Panc1 (cell line): ENCODE measurements around the gene NPTX1. TPM values are rescaled to one million over a fixed set of nuclear protein-coding genes. Genes with fewer than 3 reads are reported as not detected.

ENCODE experiments used
- ATAC-seq: fragments of 200-7000 bp; cut with Tn5 transposase; 2 replicates; pipeline ENCODE4 v1.9.1; 2020; ENCODE audit warnings: mild to moderate bottlenecking, moderate library complexity
- BruUV-seq: library from RNA; stranded (reverse); fragments of 400-500 nt; replicated peaks from 2 replicates; lab custom pipeline; 2021; lab: Mats Ljungman, UMichigan
- CTCF ChIA-PET: fragments of 300-600 bp; sonication (Branson Sonifier 250); formaldehyde crosslinking; loops from one replicate; lab custom pipeline; 2022; ENCODE audit warnings: antibody characterized with exemption; lab: Charles Lee
- POLR2A ChIA-PET: fragments of 300-600 bp; sonication (Branson Sonifier 250); formaldehyde crosslinking; loops from one replicate; lab custom pipeline; 2022; ENCODE audit warnings: antibody characterized with exemption; lab: Charles Lee
- DNase-seq: peaks from one replicate; pipeline ENCODE4 v3.0.0-alpha.2; 2010; ENCODE audit warnings: low read depth, low spot score
- H3K27ac ChIP-seq: 2 replicates; pipeline ENCODE4 v1.5.1; 2011; ENCODE audit warnings: mild to moderate bottlenecking, low read length, inconsistent platforms
- H3K27me3 ChIP-seq: fragments of 200-500 bp; sonication (Bioruptor generic); 2 replicates; pipeline ENCODE4 v1.6.0; 2014; ENCODE audit warnings: low read length, inconsistent platforms; ENCODE audit not compliant: control insufficient read depth, insufficient read depth
- H3K36me3 ChIP-seq: fragments of 200-500 bp; sonication (Bioruptor generic); 2 replicates; pipeline ENCODE4 v1.5.1; 2014; ENCODE audit warnings: inconsistent platforms, mild to moderate bottlenecking, low read length, moderate library complexity; ENCODE audit not compliant: control insufficient read depth, insufficient read depth
- H3K4me1 ChIP-seq: 2 replicates; pipeline ENCODE4 v1.5.1; 2011; ENCODE audit warnings: inconsistent platforms, mild to moderate bottlenecking, low read length, moderate library complexity; ENCODE audit not compliant: control insufficient read depth, insufficient read depth
- H3K4me3 ChIP-seq, 2 experiments: 2 replicates each; pipeline ENCODE4 v1.5.1; 2011 to 2012; ENCODE audit warnings: low read depth in 2 of 2, low read length in 2 of 2, mild to moderate bottlenecking in 2 of 2, inconsistent platforms in 1 of 2, moderate library complexity in 1 of 2
- H3K9me3 ChIP-seq: fragments of 200-500 bp; sonication (Bioruptor generic); 2 replicates; pipeline ENCODE4 v1.5.1; 2014; ENCODE audit warnings: low read depth, mild to moderate bottlenecking, inconsistent platforms, low read length, moderate library complexity; ENCODE audit not compliant: control insufficient read depth, insufficient read depth
- CTCF ChIP-seq: fragments of 450-650 bp; IDR thresholded peaks from 2 replicates; pipeline ENCODE4 v1.5.1; 2017; ENCODE audit warnings: mild to moderate bottlenecking
- POLR2AphosphoS5 ChIP-seq: IDR thresholded peaks from 2 replicates; pipeline ENCODE4 v1.6.1; 2012; ENCODE audit warnings: mild to moderate bottlenecking, low read depth, low read length, moderate library complexity
- SIN3A ChIP-seq: IDR thresholded peaks from 2 replicates; pipeline ENCODE4 v1.6.1; 2012; ENCODE audit warnings: low read depth, mild to moderate bottlenecking, low read length, moderate library complexity, borderline replicate concordance; ENCODE audit not compliant: insufficient read depth
- TCF7L2 ChIP-seq: IDR thresholded peaks from 2 replicates; pipeline ENCODE4 v1.6.1; 2011; ENCODE audit warnings: mild to moderate bottlenecking, low read depth, low read length, inconsistent platforms
- in situ Hi-C: cut with HindIII; loops from 2 replicates; pipeline ENCODE4 v1.10.0; 2016; ENCODE audit warnings: low sequenced_read_pairs, low pct_unique_long_range_greater_than_20kb
- intact Hi-C: fragments of 100-400 bp; cut with micrococcal nuclease; formaldehyde crosslinking; loops from one replicate; pipeline ENCODE4 v1.10.0; 2022; ENCODE audit not compliant: unreplicated experiment
- total RNA-seq: library from RNA; stranded (reverse); gene quantifications from one replicate; pipeline ENCODE4 v1.2.1, GENCODE V29; 2021; ENCODE audit not compliant: unreplicated experiment
- TF ChIP-seq, protein P1 (sequence below), 2 experiments: IDR thresholded peaks; 2 replicates each; pipeline ENCODE4 v1.6.1; 2011 to 2012; ENCODE audit warnings: low read depth in 2 of 2, control low read depth in 1 of 2, low read length in 1 of 2, mild to moderate bottlenecking in 1 of 2, moderate library complexity in 1 of 2; ENCODE audit not compliant: insufficient read depth in 1 of 2

The NPTX1 gene
- total RNA-seq, 1 experiment from 2014 or later = 1.1 TPM

- TF ChIP-seq SIN3A (no peak), CTCF (no peak), TCF7L2 (no peak), POLR2AphosphoS5 (no peak)
- TF ChIP-seq, protein P1, sequence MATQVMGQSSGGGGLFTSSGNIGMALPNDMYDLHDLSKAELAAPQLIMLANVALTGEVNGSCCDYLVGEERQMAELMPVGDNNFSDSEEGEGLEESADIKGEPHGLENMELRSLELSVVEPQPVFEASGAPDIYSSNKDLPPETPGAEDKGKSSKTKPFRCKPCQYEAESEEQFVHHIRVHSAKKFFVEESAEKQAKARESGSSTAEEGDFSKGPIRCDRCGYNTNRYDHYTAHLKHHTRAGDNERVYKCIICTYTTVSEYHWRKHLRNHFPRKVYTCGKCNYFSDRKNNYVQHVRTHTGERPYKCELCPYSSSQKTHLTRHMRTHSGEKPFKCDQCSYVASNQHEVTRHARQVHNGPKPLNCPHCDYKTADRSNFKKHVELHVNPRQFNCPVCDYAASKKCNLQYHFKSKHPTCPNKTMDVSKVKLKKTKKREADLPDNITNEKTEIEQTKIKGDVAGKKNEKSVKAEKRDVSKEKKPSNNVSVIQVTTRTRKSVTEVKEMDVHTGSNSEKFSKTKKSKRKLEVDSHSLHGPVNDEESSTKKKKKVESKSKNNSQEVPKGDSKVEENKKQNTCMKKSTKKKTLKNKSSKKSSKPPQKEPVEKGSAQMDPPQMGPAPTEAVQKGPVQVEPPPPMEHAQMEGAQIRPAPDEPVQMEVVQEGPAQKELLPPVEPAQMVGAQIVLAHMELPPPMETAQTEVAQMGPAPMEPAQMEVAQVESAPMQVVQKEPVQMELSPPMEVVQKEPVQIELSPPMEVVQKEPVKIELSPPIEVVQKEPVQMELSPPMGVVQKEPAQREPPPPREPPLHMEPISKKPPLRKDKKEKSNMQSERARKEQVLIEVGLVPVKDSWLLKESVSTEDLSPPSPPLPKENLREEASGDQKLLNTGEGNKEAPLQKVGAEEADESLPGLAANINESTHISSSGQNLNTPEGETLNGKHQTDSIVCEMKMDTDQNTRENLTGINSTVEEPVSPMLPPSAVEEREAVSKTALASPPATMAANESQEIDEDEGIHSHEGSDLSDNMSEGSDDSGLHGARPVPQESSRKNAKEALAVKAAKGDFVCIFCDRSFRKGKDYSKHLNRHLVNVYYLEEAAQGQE (IDR thresholded peaks at IDR 0.05; ENCODE audit: insufficient read depth in 1 of 2, low read depth in 2 of 2, low read length in 1 of 2) = no peak
- POLR2A ChIA-PET = no interaction called here
- intact Hi-C loops (no loop called here), in situ Hi-C loops (no loop called here)
- no TSS peak for BruUV-seq
- CTCF ChIA-PET = no interaction called here
- Histone ChIP-seq H3K4me3 (no peak overlapping the region), H3K4me1 (no peaks in the 10 kb centered on the region), H3K27me3 (peaks cover 4% of the 10 kb centered on the region; the same call in 1 of the 2 replicates), H3K27ac (no peak overlapping the region), H3K36me3 (no peaks in the 10 kb centered on the region), H3K9me3 (no peaks in the 10 kb centered on the region)
- no peak for DNase-seq
- no peak; the same call in 1 of the 2 replicates for ATAC-seq
These were observed 33.7 kb upstream of the NPTX1 start for GRCh38 chr17:80510132-80510531.

DNA sequence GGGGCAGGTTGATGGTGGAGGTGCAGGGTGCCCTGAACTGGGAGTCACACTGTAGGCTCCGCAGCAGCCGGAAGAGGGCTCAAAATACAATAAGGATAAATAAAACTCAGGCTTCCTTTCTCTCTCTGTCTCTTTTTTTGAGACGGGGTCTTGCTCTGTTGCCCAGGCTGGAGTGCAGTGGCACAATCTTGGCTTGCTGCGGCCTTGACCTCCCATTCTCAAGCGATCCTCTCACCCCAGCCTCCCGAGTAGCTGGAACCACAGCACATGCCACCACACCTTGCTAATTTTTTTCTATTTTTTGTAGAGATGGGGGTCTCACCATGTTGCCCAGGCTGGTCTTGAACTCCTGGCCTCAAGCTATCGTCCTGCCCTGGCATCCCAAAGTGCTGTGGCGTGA, 32.9 kb upstream of the NPTX1 start:
- in situ Hi-C loops = no loop called here
- ATAC-seq = no peak
- no peak overlapping the region for H3K27ac ChIP-seq
- H3K4me3 ChIP-seq = no peak overlapping the region
- H3K9me3 ChIP-seq = no peaks in the 10 kb centered on the region
- TF ChIP-seq CTCF (no peak), TCF7L2 (no peak), SIN3A (no peak), POLR2AphosphoS5 (no peak)
- TF ChIP-seq, protein P1 (IDR thresholded peaks at IDR 0.05; ENCODE audit: insufficient read depth in 1 of 2, low read depth in 2 of 2, low read length in 1 of 2) = no peak
- intact Hi-C loops = no loop called here
- ChIA-PET CTCF (no interaction called here), POLR2A (no interaction called here)
- H3K4me1 ChIP-seq = no peaks in the 10 kb centered on the region
- no peak for DNase-seq
- peaks cover 6% of the 10 kb centered on the region; the same call in 1 of the 2 replicates for H3K27me3 ChIP-seq
- H3K36me3 ChIP-seq = no peaks in the 10 kb centered on the region
- no TSS peak for BruUV-seq
